HEK293T (cell line): ENCODE data around the gene CELSR1.

Experiments
- BHLHE40 ChIP-seq: fragments of 450-650 bp; IDR thresholded peaks from 2 replicates; pipeline ENCODE4 v1.6.1; 2016; ENCODE audit warnings: mild to moderate bottlenecking, moderate library complexity, borderline replicate concordance
- ELF4 ChIP-seq: fragments of 450-650 bp; IDR thresholded peaks from 2 replicates; pipeline ENCODE4 v1.6.1; 2017; ENCODE audit warnings: antibody characterized with exemption
- FOXA1 ChIP-seq: fragments of 450-650 bp; IDR thresholded peaks from 2 replicates; pipeline ENCODE4 v1.6.1; 2016; ENCODE audit warnings: mild to moderate bottlenecking
- FOXK2 ChIP-seq: fragments of 450-650 bp; IDR thresholded peaks from 2 replicates; pipeline ENCODE4 v1.6.1; 2016; ENCODE audit warnings: mild to moderate bottlenecking
- ZNF384 ChIP-seq: fragments of 450-650 bp; IDR thresholded peaks from 2 replicates; pipeline ENCODE4 v1.6.1; 2016
- TF ChIP-seq, protein P1 (sequence below): fragments of 450-650 bp; IDR thresholded peaks from 2 replicates; pipeline ENCODE4 v1.6.1; 2016

- TF ChIP-seq, protein P1, sequence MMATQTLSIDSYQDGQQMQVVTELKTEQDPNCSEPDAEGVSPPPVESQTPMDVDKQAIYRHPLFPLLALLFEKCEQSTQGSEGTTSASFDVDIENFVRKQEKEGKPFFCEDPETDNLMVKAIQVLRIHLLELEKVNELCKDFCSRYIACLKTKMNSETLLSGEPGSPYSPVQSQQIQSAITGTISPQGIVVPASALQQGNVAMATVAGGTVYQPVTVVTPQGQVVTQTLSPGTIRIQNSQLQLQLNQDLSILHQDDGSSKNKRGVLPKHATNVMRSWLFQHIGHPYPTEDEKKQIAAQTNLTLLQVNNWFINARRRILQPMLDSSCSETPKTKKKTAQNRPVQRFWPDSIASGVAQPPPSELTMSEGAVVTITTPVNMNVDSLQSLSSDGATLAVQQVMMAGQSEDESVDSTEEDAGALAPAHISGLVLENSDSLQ = no peak
- TF ChIP-seq BHLHE40 = no peak
- TF ChIP-seq FOXK2 = no peak
- no peak for TF ChIP-seq FOXA1
- no peak for TF ChIP-seq ZNF384
- no peak for TF ChIP-seq ELF4
Measured at GRCh38 chr22:46414704-46415103, 122.7 kb downstream of the CELSR1 start.
